ENCODE data around the gene RBM19.

The RBM19 gene

DNA sequence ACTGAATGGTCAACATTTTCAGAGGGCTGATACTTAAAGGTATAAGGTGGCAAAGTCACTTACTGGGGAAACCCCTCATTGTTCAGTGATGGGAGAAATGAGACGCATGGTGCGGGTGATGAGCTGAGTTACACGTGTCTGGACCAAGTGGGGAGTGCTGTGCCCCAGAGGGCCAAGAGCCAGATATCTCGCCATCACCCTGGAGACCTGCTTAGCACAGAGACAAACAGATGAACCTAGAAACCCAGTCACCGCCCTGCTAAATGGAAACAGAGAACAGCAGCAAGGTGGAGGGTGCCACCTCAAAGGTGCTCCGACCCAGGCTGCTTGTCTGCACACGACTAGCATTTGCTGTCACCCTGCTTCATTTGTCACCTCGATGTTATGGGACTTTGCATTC, 92.4 kb downstream of the RBM19 start:
- TF ChIP-seq, protein P1, sequence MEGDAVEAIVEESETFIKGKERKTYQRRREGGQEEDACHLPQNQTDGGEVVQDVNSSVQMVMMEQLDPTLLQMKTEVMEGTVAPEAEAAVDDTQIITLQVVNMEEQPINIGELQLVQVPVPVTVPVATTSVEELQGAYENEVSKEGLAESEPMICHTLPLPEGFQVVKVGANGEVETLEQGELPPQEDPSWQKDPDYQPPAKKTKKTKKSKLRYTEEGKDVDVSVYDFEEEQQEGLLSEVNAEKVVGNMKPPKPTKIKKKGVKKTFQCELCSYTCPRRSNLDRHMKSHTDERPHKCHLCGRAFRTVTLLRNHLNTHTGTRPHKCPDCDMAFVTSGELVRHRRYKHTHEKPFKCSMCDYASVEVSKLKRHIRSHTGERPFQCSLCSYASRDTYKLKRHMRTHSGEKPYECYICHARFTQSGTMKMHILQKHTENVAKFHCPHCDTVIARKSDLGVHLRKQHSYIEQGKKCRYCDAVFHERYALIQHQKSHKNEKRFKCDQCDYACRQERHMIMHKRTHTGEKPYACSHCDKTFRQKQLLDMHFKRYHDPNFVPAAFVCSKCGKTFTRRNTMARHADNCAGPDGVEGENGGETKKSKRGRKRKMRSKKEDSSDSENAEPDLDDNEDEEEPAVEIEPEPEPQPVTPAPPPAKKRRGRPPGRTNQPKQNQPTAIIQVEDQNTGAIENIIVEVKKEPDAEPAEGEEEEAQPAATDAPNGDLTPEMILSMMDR (conservative IDR thresholded peaks at IDR 0.05; ENCODE audit: low read depth, low read length) = no peak
- H2AFZ ChIP-seq (ENCODE audit: low read depth) = no peak overlapping the region
- H3K4me2 ChIP-seq = no peak overlapping the region
- no peak overlapping the region for H3K4me3 ChIP-seq (IDR thresholded peaks at IDR 0.05; ENCODE audit: insufficient read depth, low read depth, low read length)
- no peaks in the 10 kb centered on the region for H3K27me3 ChIP-seq (ENCODE audit: insufficient read depth, low read depth)
- no peaks in the 10 kb centered on the region for H3K79me2 ChIP-seq (ENCODE audit: insufficient read depth, low read depth)
- H3K9ac ChIP-seq = no peak overlapping the region
- H4K20me1 ChIP-seq (ENCODE audit: insufficient read depth) = no peaks in the 10 kb centered on the region
- H3K36me3 ChIP-seq (ENCODE audit: insufficient read depth) = no peaks in the 10 kb centered on the region
- no peak overlapping the region for H3K27ac ChIP-seq
- H3K4me1 ChIP-seq (ENCODE audit: low read depth, poor library complexity, severe bottlenecking) = no peaks in the 10 kb centered on the region

DNA sequence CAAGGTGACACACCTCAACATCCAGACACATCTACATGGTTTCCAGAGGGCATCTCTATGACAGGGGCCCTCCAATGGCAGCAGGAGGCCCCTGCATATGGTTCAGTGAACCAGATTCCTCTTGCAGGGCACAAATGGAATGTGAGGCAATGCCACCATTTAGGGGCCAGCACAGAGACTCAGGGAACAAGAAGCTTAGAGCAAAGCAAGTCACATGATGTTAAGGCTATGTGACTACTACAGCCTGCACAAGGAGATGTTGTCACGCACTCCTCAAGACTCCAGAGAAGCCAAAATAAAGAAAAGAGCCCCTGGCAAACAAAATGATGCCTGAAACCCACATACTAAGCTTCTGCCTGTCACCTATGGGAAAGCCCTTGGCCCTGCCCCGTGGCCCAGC, 95.2 kb downstream of the RBM19 start:
- no peaks in the 10 kb centered on the region for H4K20me1 ChIP-seq (ENCODE audit: insufficient read depth)
- no peaks in the 10 kb centered on the region for H3K36me3 ChIP-seq (ENCODE audit: insufficient read depth)
- no peak overlapping the region for H3K9ac ChIP-seq
- TF ChIP-seq, protein P1 (conservative IDR thresholded peaks at IDR 0.05; ENCODE audit: low read depth, low read length) = no peak
- H3K4me2 ChIP-seq = no peak overlapping the region
- no peak overlapping the region for H3K27ac ChIP-seq
- H3K27me3 ChIP-seq (ENCODE audit: insufficient read depth, low read depth) = no peaks in the 10 kb centered on the region
- H3K4me1 ChIP-seq (ENCODE audit: low read depth, poor library complexity, severe bottlenecking) = no peaks in the 10 kb centered on the region
- no peak overlapping the region for H3K4me3 ChIP-seq (IDR thresholded peaks at IDR 0.05; ENCODE audit: insufficient read depth, low read depth, low read length)
- H2AFZ ChIP-seq (ENCODE audit: low read depth) = no peak overlapping the region
- H3K79me2 ChIP-seq (ENCODE audit: insufficient read depth, low read depth) = no peaks in the 10 kb centered on the region

DNA sequence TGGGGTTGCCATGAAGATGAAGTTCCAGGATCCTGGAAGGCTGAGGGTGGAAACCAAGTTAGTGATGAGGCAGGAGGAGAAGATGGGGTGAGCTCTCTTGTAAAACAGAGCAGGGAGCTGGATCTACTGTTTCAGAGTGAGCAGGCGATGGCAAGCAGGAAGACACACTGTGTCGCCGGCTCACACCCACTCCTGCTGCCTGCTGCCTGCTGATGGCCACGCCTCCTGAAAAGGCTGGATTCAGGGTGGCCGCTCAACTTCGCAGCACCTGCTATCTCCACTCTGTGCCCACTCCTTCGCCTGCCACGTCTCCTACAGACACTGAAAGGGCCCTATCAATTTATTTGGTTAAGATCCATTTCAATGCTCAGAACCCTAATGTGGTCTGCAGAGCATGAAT, 96.1 kb downstream of the RBM19 start:
- Histone ChIP-seq H3K27ac (no peak overlapping the region), H4K20me1 (ENCODE audit: insufficient read depth) (no peaks in the 10 kb centered on the region), H3K27me3 (ENCODE audit: insufficient read depth, low read depth) (no peaks in the 10 kb centered on the region), H3K79me2 (ENCODE audit: insufficient read depth, low read depth) (no peaks in the 10 kb centered on the region), H3K4me1 (ENCODE audit: low read depth, poor library complexity, severe bottlenecking) (no peaks in the 10 kb centered on the region), H2AFZ (ENCODE audit: low read depth) (no peak overlapping the region), H3K36me3 (ENCODE audit: insufficient read depth) (no peaks in the 10 kb centered on the region), H3K4me3 (IDR thresholded peaks at IDR 0.05; ENCODE audit: insufficient read depth, low read depth, low read length) (no peak overlapping the region), H3K9ac (no peak overlapping the region), H3K4me2 (no peak overlapping the region)
- TF ChIP-seq, protein P1 (conservative IDR thresholded peaks at IDR 0.05; ENCODE audit: low read depth, low read length) = no peak

DNA sequence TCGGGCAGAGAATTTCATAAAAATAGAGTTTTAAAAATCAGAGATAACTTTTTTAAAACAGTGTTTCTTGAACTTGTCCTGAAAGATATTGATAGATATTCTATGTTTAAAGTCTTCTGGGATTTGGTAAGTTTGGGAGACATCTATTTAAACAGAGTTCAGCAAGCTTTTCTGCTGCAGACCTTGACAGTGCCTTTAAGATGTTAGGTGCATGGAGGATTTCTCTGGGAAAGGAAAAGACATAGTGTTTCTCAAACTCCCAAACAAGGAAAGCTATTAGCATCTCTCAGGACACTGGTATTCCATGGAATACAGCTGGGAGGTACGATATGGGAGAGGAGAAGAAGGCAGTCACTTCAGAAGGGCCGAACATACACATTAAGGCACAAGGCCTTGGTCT, 97.8 kb downstream of the RBM19 start:
- no peak overlapping the region for H2AFZ ChIP-seq (ENCODE audit: low read depth)
- H3K4me3 ChIP-seq (IDR thresholded peaks at IDR 0.05; ENCODE audit: insufficient read depth, low read depth, low read length) = no peak overlapping the region
- no peak overlapping the region for H3K9ac ChIP-seq
- H3K27ac ChIP-seq = no peak overlapping the region
- no peaks in the 10 kb centered on the region for H4K20me1 ChIP-seq (ENCODE audit: insufficient read depth)
- TF ChIP-seq, protein P1 (conservative IDR thresholded peaks at IDR 0.05; ENCODE audit: low read depth, low read length) = no peak
- H3K36me3 ChIP-seq (ENCODE audit: insufficient read depth) = no peaks in the 10 kb centered on the region
- no peak overlapping the region for H3K4me2 ChIP-seq
- no peaks in the 10 kb centered on the region for H3K27me3 ChIP-seq (ENCODE audit: insufficient read depth, low read depth)
- no peaks in the 10 kb centered on the region for H3K79me2 ChIP-seq (ENCODE audit: insufficient read depth, low read depth)
- H3K4me1 ChIP-seq (ENCODE audit: low read depth, poor library complexity, severe bottlenecking) = no peaks in the 10 kb centered on the region

DNA sequence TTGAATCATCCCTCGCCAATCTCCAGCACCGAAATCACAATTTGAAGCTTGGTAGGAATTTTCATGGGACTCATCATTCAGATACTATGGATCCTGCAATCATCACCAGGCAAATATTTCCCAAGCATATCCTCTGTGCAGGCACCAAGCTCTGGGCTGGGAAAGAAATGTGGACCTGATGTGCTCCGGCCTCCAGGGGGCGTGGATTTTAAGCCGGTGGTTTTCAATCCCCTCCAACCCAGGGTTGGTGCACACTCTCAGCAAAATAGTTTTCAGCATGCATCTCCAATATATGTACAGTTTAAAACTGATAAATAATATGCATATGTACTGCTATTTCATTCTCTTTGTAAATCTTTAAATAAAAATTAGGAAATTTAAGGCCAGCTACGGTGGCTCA, 98.9 kb downstream of the RBM19 start:
- Histone ChIP-seq H3K79me2 (ENCODE audit: insufficient read depth, low read depth) (no peaks in the 10 kb centered on the region), H3K27ac (no peak overlapping the region), H3K9ac (no peak overlapping the region), H2AFZ (ENCODE audit: low read depth) (no peak overlapping the region), H3K4me1 (ENCODE audit: low read depth, poor library complexity, severe bottlenecking) (peaks cover 6% of the 10 kb centered on the region), H4K20me1 (ENCODE audit: insufficient read depth) (no peaks in the 10 kb centered on the region), H3K4me3 (IDR thresholded peaks at IDR 0.05; ENCODE audit: insufficient read depth, low read depth, low read length) (no peak overlapping the region), H3K4me2 (no peak overlapping the region), H3K27me3 (ENCODE audit: insufficient read depth, low read depth) (no peaks in the 10 kb centered on the region), H3K36me3 (ENCODE audit: insufficient read depth) (no peaks in the 10 kb centered on the region)
- TF ChIP-seq, protein P1 (conservative IDR thresholded peaks at IDR 0.05; ENCODE audit: low read depth, low read length) = no peak
